Astrocyte (in vitro differentiated cells and primary cell): Measurements from ENCODE around the gene ANKS3. TPM values are rescaled to one million over a fixed set of nuclear protein-coding genes. Genes with fewer than 3 reads are reported as not detected.

Experiments used
- DNase-seq: peaks from one replicate; pipeline ENCODE4 v3.0.0-alpha.2; 2010; ENCODE audit warnings: low read depth
- FAIRE-seq: peaks from 2 replicates; lab custom pipeline; 2011; peaks lifted over from hg19 to GRCh38; lab: Jason Lieb, UNC
- H2AFZ ChIP-seq: 2 replicates; pipeline ENCODE4 v1.6.0; 2012; ENCODE audit warnings: low read depth, low read length, inconsistent platforms
- H3K27ac ChIP-seq: 2 replicates; pipeline ENCODE4 v1.5.1; 2011; ENCODE audit warnings: low read depth, low read length, inconsistent platforms
- H3K27me3 ChIP-seq: 2 replicates; pipeline ENCODE4 v1.6.0; 2011; ENCODE audit warnings: low read length, inconsistent platforms; ENCODE audit not compliant: insufficient read depth
- H3K36me3 ChIP-seq: 2 replicates; pipeline ENCODE4 v1.5.1; 2011; ENCODE audit warnings: low read length, inconsistent platforms; ENCODE audit not compliant: insufficient read depth
- H3K4me1 ChIP-seq: 2 replicates; pipeline ENCODE4 v1.5.1; 2011; ENCODE audit warnings: low read length, inconsistent platforms; ENCODE audit not compliant: insufficient read depth
- H3K4me2 ChIP-seq: 2 replicates; pipeline ENCODE4 v1.6.0; 2012; ENCODE audit warnings: low read length, inconsistent platforms
- H3K4me3 ChIP-seq: 2 replicates; pipeline ENCODE4 v1.5.1; 2011; ENCODE audit warnings: low read depth, mild to moderate bottlenecking, low read length, inconsistent platforms; ENCODE audit not compliant: insufficient read depth
- H3K79me2 ChIP-seq: 2 replicates; pipeline ENCODE4 v1.6.0; 2012; ENCODE audit warnings: mild to moderate bottlenecking, low read length, inconsistent platforms; ENCODE audit not compliant: insufficient read depth
- H3K9ac ChIP-seq: 2 replicates; pipeline ENCODE4 v1.6.0; 2012; ENCODE audit warnings: mild to moderate bottlenecking, low read length, inconsistent platforms
- H3K9me3 ChIP-seq: 2 replicates; pipeline ENCODE4 v1.5.1; 2012; ENCODE audit warnings: low read depth, mild to moderate bottlenecking, low read length, inconsistent platforms; ENCODE audit not compliant: insufficient read depth
- H4K20me1 ChIP-seq: 2 replicates; pipeline ENCODE4 v1.6.0; 2012; ENCODE audit warnings: low read length, inconsistent platforms; ENCODE audit not compliant: insufficient read depth
- H3K27ac Mint-ChIP-seq: one replicate; pipeline ENCODE4 v1.8.0; 2021; ENCODE audit warnings: mild to moderate bottlenecking, mixed read lengths; ENCODE audit not compliant: unreplicated experiment
- H3K27me3 Mint-ChIP-seq: one replicate; pipeline ENCODE4 v1.8.0; 2021; ENCODE audit warnings: low read depth, mixed read lengths; ENCODE audit not compliant: unreplicated experiment
- H3K36me3 Mint-ChIP-seq: one replicate; pipeline ENCODE4 v1.8.0; 2021; ENCODE audit warnings: low read depth, mixed read lengths; ENCODE audit not compliant: unreplicated experiment
- H3K4me1 Mint-ChIP-seq: one replicate; pipeline ENCODE4 v1.8.0; 2021; ENCODE audit warnings: low read depth, mixed read lengths; ENCODE audit not compliant: unreplicated experiment
- H3K4me3 Mint-ChIP-seq: one replicate; pipeline ENCODE4 v1.8.0; 2021; ENCODE audit warnings: mild to moderate bottlenecking, moderate library complexity, mixed read lengths; ENCODE audit not compliant: unreplicated experiment
- H3K9me3 Mint-ChIP-seq: one replicate; pipeline ENCODE4 v1.8.0; 2021; ENCODE audit warnings: mild to moderate bottlenecking, mixed read lengths; ENCODE audit not compliant: unreplicated experiment
- CTCF ChIP-seq: IDR thresholded peaks from 2 replicates; pipeline ENCODE4 v1.5.1; 2011; ENCODE audit warnings: low read depth, mild to moderate bottlenecking, inconsistent platforms, low read length, moderate library complexity; ENCODE audit not compliant: insufficient read depth
- EZH2 ChIP-seq: IDR thresholded peaks from 2 replicates; pipeline ENCODE4 v1.6.1; 2012; ENCODE audit warnings: mild to moderate bottlenecking, low read length, inconsistent platforms; ENCODE audit not compliant: insufficient read depth
- total RNA-seq: library from RNA; stranded (reverse); gene quantifications from 2 replicates; pipeline ENCODE4 v1.2.1, GENCODE V29; 2021

ANKS3 gene
- total RNA-seq, 1 donor from 2014 or later, result 27.2 TPM

DNA sequence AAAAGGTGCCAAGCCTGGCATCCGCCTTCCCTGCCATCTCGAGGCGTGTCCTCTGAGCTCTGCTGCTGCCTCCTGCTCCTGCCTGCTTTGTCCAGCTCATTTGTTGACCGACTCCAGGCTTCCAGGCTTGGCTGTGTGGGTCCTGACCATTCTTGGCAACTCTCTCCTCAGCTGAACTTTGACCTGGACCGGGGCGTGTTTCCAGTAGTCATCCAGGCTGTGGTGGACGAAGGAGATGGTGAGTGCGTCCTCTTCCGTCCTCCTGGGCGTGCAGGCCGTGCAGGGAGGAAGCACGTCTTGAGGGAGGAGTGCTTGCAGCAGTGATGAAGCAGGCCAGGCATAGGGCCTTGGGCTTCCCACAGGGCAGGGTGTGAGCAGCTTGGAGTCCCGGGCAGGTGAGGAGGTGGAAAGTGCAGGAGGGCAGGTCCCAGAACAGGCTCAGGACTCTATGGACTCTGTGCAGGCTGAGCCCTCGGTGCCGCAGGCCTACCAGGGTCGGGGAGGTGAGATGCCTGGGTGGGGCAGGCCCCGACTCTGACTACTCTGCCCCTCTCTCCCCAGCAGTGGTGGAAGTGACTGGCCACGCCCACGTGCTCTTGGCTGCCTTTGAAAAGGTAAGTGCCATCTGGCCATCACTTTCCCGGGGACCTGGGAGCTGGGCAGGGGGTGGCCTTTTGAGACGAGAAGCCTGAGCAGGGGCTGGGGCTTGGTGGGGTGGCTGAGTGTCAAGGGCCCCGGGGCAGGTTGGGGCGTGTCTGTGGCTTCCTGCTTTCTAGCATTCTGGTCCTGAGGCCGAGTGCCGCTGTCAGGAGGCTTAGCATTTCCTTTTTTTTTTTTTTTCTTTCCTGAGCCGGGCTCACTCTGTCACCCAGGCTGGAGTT is 69.3 kb downstream of the ANKS3 start:
- FAIRE-seq, result no peak
- H3K4me2 ChIP-seq, result no peak overlapping the region

GRCh38 chr16:4663777-4664465 is 70.2 kb downstream of the ANKS3 start:
- Mint-ChIP-seq H3K9me3 (no peaks in the 10 kb centered on the region), H3K4me3 (peak overlapping the region; percentile 57), H3K27me3 (no peaks in the 10 kb centered on the region), H3K27ac (no peak overlapping the region), H3K4me1 (peaks cover 20% of the 10 kb centered on the region), H3K36me3 (peaks cover 10% of the 10 kb centered on the region)
- TF ChIP-seq CTCF, result no peak
- no peak for TF ChIP-seq EZH2
- H3K4me2 ChIP-seq, result no peak overlapping the region
- FAIRE-seq (no peak), DNase-seq (no peak)
- H3K4me3 ChIP-seq, result no peak overlapping the region
- H3K27ac ChIP-seq, result no peak overlapping the region
- peaks cover 33% of the 10 kb centered on the region for H3K4me1 ChIP-seq
- peaks cover 20% of the 10 kb centered on the region for H3K36me3 ChIP-seq
- peaks cover 30% of the 10 kb centered on the region for H3K79me2 ChIP-seq
- no peak overlapping the region for H3K9ac ChIP-seq
- H3K9me3 ChIP-seq, result no peaks in the 10 kb centered on the region
- H3K27me3 ChIP-seq, result no peaks in the 10 kb centered on the region
- no peak overlapping the region for H2AFZ ChIP-seq
- peaks cover 80% of the 10 kb centered on the region for H4K20me1 ChIP-seq

More for the DNA sequence above, 69.3 kb downstream of the ANKS3 start:
- DNase-seq, result no peak
- no peak overlapping the region for H2AFZ ChIP-seq
- no peak overlapping the region for H3K27ac ChIP-seq
- Mint-ChIP-seq H3K9me3 (no peaks in the 10 kb centered on the region), H3K4me1 (peaks cover 20% of the 10 kb centered on the region), H3K4me3 (no peak overlapping the region), H3K27me3 (no peaks in the 10 kb centered on the region), H3K36me3 (peaks cover 10% of the 10 kb centered on the region), H3K27ac (peak overlapping the region; percentile 83)
- H3K4me3 ChIP-seq, result no peak overlapping the region
- peaks cover 29% of the 10 kb centered on the region for H3K4me1 ChIP-seq
- no peaks in the 10 kb centered on the region for H3K9me3 ChIP-seq
- H4K20me1 ChIP-seq, result peaks cover 79% of the 10 kb centered on the region
- TF ChIP-seq CTCF (no peak), EZH2 (no peak)
- no peak overlapping the region for H3K9ac ChIP-seq
- no peaks in the 10 kb centered on the region for H3K27me3 ChIP-seq
- peaks cover 30% of the 10 kb centered on the region for H3K79me2 ChIP-seq
- peaks cover 21% of the 10 kb centered on the region for H3K36me3 ChIP-seq
